ENCODE results near the gene CD81.

CD81 gene

DNA sequence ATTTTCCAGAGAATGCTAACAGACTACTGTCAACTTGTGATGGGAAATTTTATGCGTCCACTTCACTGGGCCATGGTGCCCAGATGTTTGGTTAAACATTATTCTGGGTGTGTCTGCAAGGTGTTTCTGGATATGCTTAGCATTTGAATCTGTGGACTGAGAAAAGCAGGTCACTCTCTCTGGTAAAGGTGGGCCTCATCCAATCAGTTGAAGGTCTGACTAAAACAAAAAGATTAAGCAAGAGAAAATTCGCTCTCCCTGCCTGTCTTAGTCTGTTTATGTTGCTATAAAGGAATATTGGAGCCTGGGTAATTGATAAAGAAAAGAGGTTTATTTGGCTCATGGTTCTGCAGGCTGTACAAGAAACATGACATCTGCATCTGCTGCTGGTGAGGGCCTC, 32.1 kb upstream of the CD81 start:
- TF ChIP-seq, protein P1, sequence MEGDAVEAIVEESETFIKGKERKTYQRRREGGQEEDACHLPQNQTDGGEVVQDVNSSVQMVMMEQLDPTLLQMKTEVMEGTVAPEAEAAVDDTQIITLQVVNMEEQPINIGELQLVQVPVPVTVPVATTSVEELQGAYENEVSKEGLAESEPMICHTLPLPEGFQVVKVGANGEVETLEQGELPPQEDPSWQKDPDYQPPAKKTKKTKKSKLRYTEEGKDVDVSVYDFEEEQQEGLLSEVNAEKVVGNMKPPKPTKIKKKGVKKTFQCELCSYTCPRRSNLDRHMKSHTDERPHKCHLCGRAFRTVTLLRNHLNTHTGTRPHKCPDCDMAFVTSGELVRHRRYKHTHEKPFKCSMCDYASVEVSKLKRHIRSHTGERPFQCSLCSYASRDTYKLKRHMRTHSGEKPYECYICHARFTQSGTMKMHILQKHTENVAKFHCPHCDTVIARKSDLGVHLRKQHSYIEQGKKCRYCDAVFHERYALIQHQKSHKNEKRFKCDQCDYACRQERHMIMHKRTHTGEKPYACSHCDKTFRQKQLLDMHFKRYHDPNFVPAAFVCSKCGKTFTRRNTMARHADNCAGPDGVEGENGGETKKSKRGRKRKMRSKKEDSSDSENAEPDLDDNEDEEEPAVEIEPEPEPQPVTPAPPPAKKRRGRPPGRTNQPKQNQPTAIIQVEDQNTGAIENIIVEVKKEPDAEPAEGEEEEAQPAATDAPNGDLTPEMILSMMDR (IDR thresholded peaks at IDR 0.05; ENCODE audit: unreplicated experiment in 3 of 3), result no peak

DNA sequence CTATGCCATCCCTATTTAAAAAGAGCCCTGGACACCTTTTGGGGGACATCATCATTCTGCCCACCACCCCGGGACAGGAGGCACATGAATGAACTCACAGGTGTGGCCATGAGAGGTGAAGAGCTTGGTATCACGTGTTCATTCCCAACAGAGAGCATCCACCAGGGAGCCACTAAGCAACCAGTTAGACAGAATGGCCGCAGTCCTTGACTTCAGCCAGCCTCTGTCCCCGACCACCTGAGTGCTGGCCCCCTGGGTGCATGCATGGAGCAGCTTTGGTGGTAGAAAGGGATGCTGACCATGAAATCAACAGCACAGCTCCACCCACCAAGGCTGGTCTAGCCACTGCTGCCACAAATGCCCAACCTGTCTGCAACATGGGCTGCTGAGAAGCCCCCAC, 31.1 kb upstream of the CD81 start:
- no peaks in the 10 kb centered on the region for H3K4me1 Mint-ChIP-seq
- peaks cover 26% of the 10 kb centered on the region for H3K9me3 Mint-ChIP-seq

More for the DNA sequence above, 32.1 kb upstream of the CD81 start:
- no peaks in the 10 kb centered on the region for H3K36me3 Mint-ChIP-seq (ENCODE audit: low read depth)
- H3K9me3 Mint-ChIP-seq, result peaks cover 24% of the 10 kb centered on the region
- H3K4me1 Mint-ChIP-seq, result no peaks in the 10 kb centered on the region
- peaks cover 4% of the 10 kb centered on the region for H3K27me3 Mint-ChIP-seq (ENCODE audit: low read depth)
- no peak overlapping the region for H3K4me3 Mint-ChIP-seq
- H3K27ac Mint-ChIP-seq, result no peak overlapping the region

DNA sequence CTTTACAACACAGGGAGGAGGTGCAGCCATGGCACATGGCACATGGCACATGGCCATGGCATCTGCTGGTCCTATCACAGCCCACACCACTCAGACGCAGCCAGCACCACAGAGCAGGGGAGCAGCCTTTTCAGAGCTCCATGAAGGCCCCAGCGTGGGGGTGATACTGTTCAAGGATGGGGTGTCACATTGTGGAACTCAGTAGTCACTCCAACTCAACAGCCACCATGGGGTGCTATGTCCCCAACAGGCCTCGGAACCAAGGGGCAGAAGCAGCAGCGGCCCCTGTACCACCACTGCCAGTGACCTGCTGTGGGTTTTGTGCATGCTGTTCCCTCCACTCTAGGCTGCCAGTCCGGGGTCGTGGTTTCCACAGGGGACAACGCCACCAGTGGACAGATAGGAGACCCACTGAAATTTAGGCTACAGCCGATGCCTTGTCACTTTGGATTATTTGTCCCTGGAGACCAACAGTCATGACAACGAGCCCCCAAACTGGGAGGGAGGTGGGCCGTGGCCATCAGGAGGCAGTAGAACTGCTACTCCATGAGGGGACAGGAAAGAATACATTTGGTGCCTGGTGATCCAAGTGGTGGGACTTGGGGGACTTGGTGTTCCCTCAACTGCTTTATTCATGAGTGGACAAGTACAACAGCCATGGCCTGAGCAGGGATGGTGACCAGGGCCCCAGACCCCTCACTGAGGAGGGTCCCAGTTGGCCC, 30.4 kb upstream of the CD81 start:
- Mint-ChIP-seq H3K4me3 (no peak overlapping the region), H3K4me1 (no peaks in the 10 kb centered on the region), H3K27ac (no peak overlapping the region), H3K36me3 (ENCODE audit: low read depth) (no peaks in the 10 kb centered on the region), H3K27me3 (ENCODE audit: low read depth) (peaks cover 4% of the 10 kb centered on the region), H3K9me3 (peaks cover 26% of the 10 kb centered on the region)
- TF ChIP-seq, protein P1 (IDR thresholded peaks at IDR 0.05; ENCODE audit: unreplicated experiment in 3 of 3), result no peak

More for the DNA sequence above, 31.1 kb upstream of the CD81 start:
- TF ChIP-seq, protein P1 (IDR thresholded peaks at IDR 0.05; ENCODE audit: unreplicated experiment in 3 of 3), result no peak
- Mint-ChIP-seq H3K4me3 (no peak overlapping the region), H3K27me3 (ENCODE audit: low read depth) (peaks cover 4% of the 10 kb centered on the region), H3K36me3 (ENCODE audit: low read depth) (no peaks in the 10 kb centered on the region), H3K27ac (no peak overlapping the region)

DNA sequence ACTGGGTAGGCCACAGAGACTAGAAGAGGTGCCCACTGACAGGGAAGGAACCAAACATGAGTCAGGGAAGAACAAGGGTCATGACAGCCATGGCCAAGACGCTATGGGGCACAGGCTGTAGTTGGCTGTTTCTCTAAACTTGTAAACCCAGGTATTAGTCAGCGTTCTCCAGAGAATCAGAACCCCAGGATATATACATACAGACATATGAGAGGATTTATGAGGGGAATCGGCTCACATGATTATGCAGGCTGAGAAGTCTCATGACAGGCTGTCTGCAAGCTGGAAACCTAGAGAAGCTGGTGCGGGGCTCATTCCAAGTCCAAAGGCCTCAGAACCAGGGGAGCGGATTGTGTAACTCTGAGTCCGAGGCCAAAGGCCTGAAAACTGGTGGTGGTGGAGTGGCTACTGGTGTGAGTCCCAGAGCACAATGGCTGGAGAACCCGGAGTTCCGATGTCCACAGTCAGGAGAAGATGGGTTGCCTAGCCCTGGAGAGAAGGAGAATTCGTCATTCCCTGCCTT, 29.7 kb upstream of the CD81 start:
- TF ChIP-seq, protein P1 (IDR thresholded peaks at IDR 0.05; ENCODE audit: unreplicated experiment in 3 of 3), result no peak
- H3K36me3 Mint-ChIP-seq (ENCODE audit: low read depth), result no peaks in the 10 kb centered on the region
- H3K27me3 Mint-ChIP-seq (ENCODE audit: low read depth), result peaks cover 4% of the 10 kb centered on the region
- H3K9me3 Mint-ChIP-seq, result peaks cover 28% of the 10 kb centered on the region
- no peaks in the 10 kb centered on the region for H3K4me1 Mint-ChIP-seq
- H3K27ac Mint-ChIP-seq, result no peak overlapping the region
- no peak overlapping the region for H3K4me3 Mint-ChIP-seq

DNA sequence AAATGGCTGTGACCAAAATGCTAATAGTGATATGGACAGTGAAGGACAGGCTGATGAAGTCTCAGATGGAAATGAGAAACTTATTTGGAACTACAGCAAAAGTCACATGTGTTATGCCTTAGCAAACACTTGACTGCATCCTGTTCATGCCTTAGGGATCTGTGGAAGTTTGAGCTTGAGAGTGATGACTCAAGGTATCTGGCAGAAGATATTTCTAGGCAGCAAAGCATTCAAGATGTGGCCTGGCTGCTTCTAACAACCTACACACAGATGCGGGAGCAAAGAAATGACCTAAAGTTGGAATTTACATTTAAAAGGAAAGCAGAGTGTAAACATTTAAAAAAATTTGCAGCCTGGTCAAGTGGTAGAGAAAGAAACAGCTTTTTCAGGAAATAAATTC, 28.1 kb upstream of the CD81 start:
- Mint-ChIP-seq H3K36me3 (ENCODE audit: low read depth) (no peaks in the 10 kb centered on the region), H3K9me3 (peaks cover 32% of the 10 kb centered on the region), H3K4me1 (no peaks in the 10 kb centered on the region), H3K27ac (no peak overlapping the region), H3K4me3 (no peak overlapping the region), H3K27me3 (ENCODE audit: low read depth) (peaks cover 4% of the 10 kb centered on the region)
- TF ChIP-seq, protein P1 (IDR thresholded peaks at IDR 0.05; ENCODE audit: unreplicated experiment in 3 of 3), result no peak

DNA sequence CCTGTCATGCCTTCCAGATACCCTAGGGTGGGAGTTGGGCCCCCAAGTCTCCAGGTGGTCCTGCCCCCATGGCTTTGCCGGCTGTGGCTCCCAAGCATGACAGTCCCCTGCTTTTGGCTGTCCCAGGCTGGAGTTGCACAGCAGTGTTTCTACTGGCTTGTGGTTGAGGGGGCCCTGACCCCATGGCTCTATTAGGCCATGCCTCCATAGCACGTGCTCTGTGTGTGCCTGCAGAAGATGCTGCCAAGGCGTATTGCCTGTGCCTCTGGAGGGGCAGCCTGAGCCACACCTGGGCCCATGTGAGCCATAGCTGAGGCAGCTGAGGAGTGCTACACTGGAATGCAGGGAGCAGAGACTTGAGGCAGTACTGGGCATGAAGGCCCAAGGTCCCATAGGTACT, 25.4 kb upstream of the CD81 start:
- no peaks in the 10 kb centered on the region for H3K4me1 Mint-ChIP-seq
- TF ChIP-seq, protein P1 (IDR thresholded peaks at IDR 0.05; ENCODE audit: unreplicated experiment in 3 of 3), result no peak
- H3K36me3 Mint-ChIP-seq (ENCODE audit: low read depth), result no peaks in the 10 kb centered on the region
- H3K27ac Mint-ChIP-seq, result no peak overlapping the region
- peaks cover 23% of the 10 kb centered on the region for H3K9me3 Mint-ChIP-seq
- H3K4me3 Mint-ChIP-seq, result no peak overlapping the region
- peaks cover 10% of the 10 kb centered on the region for H3K27me3 Mint-ChIP-seq (ENCODE audit: low read depth)

All from nephron (organoid).